ENCODE results near the gene ZC3H7A. TPM values are rescaled to one million over a fixed set of nuclear protein-coding genes. Genes with fewer than 3 reads are reported as not detected.

ZC3H7A gene
- total and polyA plus RNA-seq, 2 of the 13 experiments (the other 11 are each of a cell fraction or from before 2014, with no cell fraction given), result 29.2 to 36.8 TPM

- TF ChIP-seq AGO2 (optimal IDR thresholded peaks at IDR 0.05; ENCODE audit: low read depth, low read length) (peak; percentile 79), TRAFD1 (CRISPR knock-in tag; IDR thresholded peaks at IDR 0.05; ENCODE audit: borderline replicate concordance) (0 out of 2 replicates have a peak, but pooled peaks have one; percentile 50), RNF2 (conservative IDR thresholded peaks at IDR 0.05; ENCODE audit: low read depth) (peak; percentile 76; the same call in 1 of the 2 replicates), TEF (CRISPR knock-in tag; IDR thresholded peaks at IDR 0.05) (no peak; the same call in 1 of the 2 replicates), HMGXB3 (CRISPR knock-in tag; IDR thresholded peaks at IDR 0.05; ENCODE audit: borderline replicate concordance) (peak; percentile 92), TEAD3 (CRISPR knock-in tag; optimal IDR thresholded peaks at IDR 0.05; ENCODE audit: borderline replicate concordance) (peak; percentile 82), PCBP2 (optimal IDR thresholded peaks at IDR 0.05; ENCODE audit: low read depth, low read length, poor library complexity, severe bottlenecking) (no peak), ZNF354B (CRISPR knock-in tag; IDR thresholded peaks at IDR 0.05) (peak; percentile 93; the same call in 1 of the 2 replicates), EEA1 (CRISPR knock-in tag; IDR thresholded peaks at IDR 0.05; ENCODE audit: borderline replicate concordance) (0 out of 2 replicates have a peak, but pooled peaks have one; percentile 41), FOXA1 (IDR thresholded peaks at IDR 0.05) (no peak), FOXA1 (CRISPR knock-in tag; IDR thresholded peaks at IDR 0.05) (peak; percentile 11; the same call in 1 of the 2 replicates), HOXA5 (CRISPR knock-in tag; IDR thresholded peaks at IDR 0.05) (peak; percentile 99), MTA3 (CRISPR knock-in tag; IDR thresholded peaks at IDR 0.05) (no peak), ZNF550 (CRISPR knock-in tag; IDR thresholded peaks at IDR 0.05; ENCODE audit: borderline replicate concordance) (peak; percentile 89; the same call in 1 of the 2 replicates), THAP11 (CRISPR knock-in tag; IDR thresholded peaks at IDR 0.05) (no peak; the same call in none of the 2 replicates), CBX1 (IDR thresholded peaks at IDR 0.05; ENCODE audit: low read depth) (peak; percentile 98), ZNF296 (CRISPR knock-in tag; conservative IDR thresholded peaks at IDR 0.05) (peak; percentile 78; the same call in 1 of the 2 replicates), RNF219 (CRISPR knock-in tag; IDR thresholded peaks at IDR 0.05) (no peak)
These were observed at the start of gene ZC3H7A (continued) for GRCh38 chr16:11797166-11797956.

Measured in HepG2 (cell line).